ENCODE data around the gene HDDC2. TPM values are rescaled to one million over a fixed set of nuclear protein-coding genes. Genes with fewer than 3 reads are reported as not detected.
"Not testable (repeated sequence)": the region's sequence is repeated elsewhere in the genome, so short reads cannot be mapped to it uniquely, and the experiment has no call there.

The HDDC2 gene
- total and polyA plus RNA-seq, 2 donors from 2014 or later: 69.8 to 161 TPM

- H3K4me3 ChIP-seq (ENCODE audit: low read length in 3 of 3); intact Hi-C loops (cut with DNase I); DNase-seq; H3K9ac ChIP-seq (ENCODE audit: low read length in 3 of 3); FAIRE-seq; H3K27ac ChIP-seq (ENCODE audit: low read depth in 2 of 2, low read length in 2 of 2); H3K9me3 ChIP-seq (ENCODE audit: control insufficient read depth in 2 of 3, insufficient read depth in 1 of 3, low read length in 3 of 3); H3K4me1 ChIP-seq (ENCODE audit: control insufficient read depth in 2 of 3, insufficient read depth in 2 of 3, low read depth in 1 of 3, low read length in 3 of 3); H3K27me3 ChIP-seq (ENCODE audit: control insufficient read depth, insufficient read depth, low read length): not testable (repeated sequence)
- H3K36me3 ChIP-seq (ENCODE audit: control insufficient read depth in 2 of 3, insufficient read depth in 3 of 3, low read length in 3 of 3): peaks cover 2 to 22% (median 6%) of the 10 kb centered on the region in 3 donors
These were observed 21.3 kb downstream of the HDDC2 start for GRCh38 chr6:125280370-125281035.

GRCh38 chr6:125279961-125280360 lies 21.8 kb downstream of the HDDC2 start:
- intact Hi-C loops (cut with DNase I): no loop called here
- Histone ChIP-seq H3K27me3 (ENCODE audit: control insufficient read depth, insufficient read depth, low read length) (no peaks in the 10 kb centered on the region), H3K9ac (ENCODE audit: low read length in 3 of 3) (no peak overlapping the region), H3K27ac (ENCODE audit: low read depth in 2 of 2, low read length in 2 of 2) (no peak overlapping the region), H3K4me1 (ENCODE audit: control insufficient read depth in 2 of 3, insufficient read depth in 2 of 3, low read depth in 1 of 3, low read length in 3 of 3) (no peaks in the 10 kb centered on the region), H3K4me3 (ENCODE audit: low read length in 3 of 3) (no peak overlapping the region), H3K36me3 (ENCODE audit: control insufficient read depth in 2 of 3, insufficient read depth in 3 of 3, low read length in 3 of 3) (peaks cover 2 to 22% (median 6%) of the 10 kb centered on the region in 3 donors), H3K9me3 (ENCODE audit: control insufficient read depth in 2 of 3, insufficient read depth in 1 of 3, low read length in 3 of 3) (no peaks in the 10 kb centered on the region)
- DNase-seq: no peak
- TF ChIP-seq, protein P1, sequence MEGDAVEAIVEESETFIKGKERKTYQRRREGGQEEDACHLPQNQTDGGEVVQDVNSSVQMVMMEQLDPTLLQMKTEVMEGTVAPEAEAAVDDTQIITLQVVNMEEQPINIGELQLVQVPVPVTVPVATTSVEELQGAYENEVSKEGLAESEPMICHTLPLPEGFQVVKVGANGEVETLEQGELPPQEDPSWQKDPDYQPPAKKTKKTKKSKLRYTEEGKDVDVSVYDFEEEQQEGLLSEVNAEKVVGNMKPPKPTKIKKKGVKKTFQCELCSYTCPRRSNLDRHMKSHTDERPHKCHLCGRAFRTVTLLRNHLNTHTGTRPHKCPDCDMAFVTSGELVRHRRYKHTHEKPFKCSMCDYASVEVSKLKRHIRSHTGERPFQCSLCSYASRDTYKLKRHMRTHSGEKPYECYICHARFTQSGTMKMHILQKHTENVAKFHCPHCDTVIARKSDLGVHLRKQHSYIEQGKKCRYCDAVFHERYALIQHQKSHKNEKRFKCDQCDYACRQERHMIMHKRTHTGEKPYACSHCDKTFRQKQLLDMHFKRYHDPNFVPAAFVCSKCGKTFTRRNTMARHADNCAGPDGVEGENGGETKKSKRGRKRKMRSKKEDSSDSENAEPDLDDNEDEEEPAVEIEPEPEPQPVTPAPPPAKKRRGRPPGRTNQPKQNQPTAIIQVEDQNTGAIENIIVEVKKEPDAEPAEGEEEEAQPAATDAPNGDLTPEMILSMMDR (IDR thresholded peaks at IDR 0.05; ENCODE audit: borderline replicate concordance, extremely low read depth, insufficient read depth): no peak
- no peak for FAIRE-seq

DNA sequence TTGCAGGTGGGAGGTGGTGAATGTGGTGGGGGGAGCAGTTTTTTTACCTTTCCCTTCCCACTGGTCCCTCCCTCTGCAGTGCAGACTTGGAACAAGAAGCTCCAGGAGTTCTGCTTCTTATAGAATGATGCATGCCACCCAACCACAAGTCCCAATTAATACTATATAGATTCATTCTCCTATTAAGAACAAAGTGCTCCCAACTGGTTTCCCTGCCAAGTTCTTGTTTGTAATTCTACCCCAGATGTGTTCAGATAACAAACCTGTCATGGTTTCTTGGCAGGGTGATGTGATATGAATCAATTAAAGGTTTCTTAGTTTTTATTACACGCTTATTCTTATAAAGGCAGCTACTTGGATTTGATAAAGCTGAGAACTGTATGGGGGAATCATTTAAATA lies 23.9 kb downstream of the HDDC2 start:
- Histone ChIP-seq H3K4me1 (ENCODE audit: control insufficient read depth in 2 of 3, insufficient read depth in 2 of 3, low read depth in 1 of 3, low read length in 3 of 3) (peaks cover 0 to 8% (median 0%) of the 10 kb centered on the region in 3 donors), H3K9ac (ENCODE audit: low read length in 3 of 3) (no peak overlapping the region), H3K27ac (ENCODE audit: low read depth in 2 of 2, low read length in 2 of 2) (no peak overlapping the region), H3K36me3 (ENCODE audit: control insufficient read depth in 2 of 3, insufficient read depth in 3 of 3, low read length in 3 of 3) (peaks cover 5 to 22% (median 8%) of the 10 kb centered on the region in 3 donors), H3K4me3 (ENCODE audit: low read length in 3 of 3) (no peak overlapping the region), H3K9me3 (ENCODE audit: control insufficient read depth in 2 of 3, insufficient read depth in 1 of 3, low read length in 3 of 3) (no peaks in the 10 kb centered on the region), H3K27me3 (ENCODE audit: control insufficient read depth, insufficient read depth, low read length) (no peaks in the 10 kb centered on the region)
- intact Hi-C loops (cut with DNase I): no loop called here
- TF ChIP-seq, protein P1 (IDR thresholded peaks at IDR 0.05; ENCODE audit: borderline replicate concordance, extremely low read depth, insufficient read depth): no peak
- DNase-seq: peak in 1 of 5 donors; percentile 32
- FAIRE-seq: no peak

GRCh38 chr6:125275779-125276178 lies 26.0 kb downstream of the HDDC2 start:
- no peak overlapping the region for H3K4me3 ChIP-seq (ENCODE audit: low read length in 3 of 3)
- H3K27ac ChIP-seq (ENCODE audit: low read depth in 2 of 2, low read length in 2 of 2): no peak overlapping the region
- TF ChIP-seq, protein P1 (IDR thresholded peaks at IDR 0.05; ENCODE audit: borderline replicate concordance, extremely low read depth, insufficient read depth): no peak
- no peaks in the 10 kb centered on the region for H3K27me3 ChIP-seq (ENCODE audit: control insufficient read depth, insufficient read depth, low read length)
- FAIRE-seq (no peak), DNase-seq (no peak)
- intact Hi-C loops (cut with DNase I): no loop called here
- H3K9ac ChIP-seq (ENCODE audit: low read length in 3 of 3): no peak overlapping the region
- H3K9me3 ChIP-seq (ENCODE audit: control insufficient read depth in 2 of 3, insufficient read depth in 1 of 3, low read length in 3 of 3): no peaks in the 10 kb centered on the region
- H3K36me3 ChIP-seq (ENCODE audit: control insufficient read depth in 2 of 3, insufficient read depth in 3 of 3, low read length in 3 of 3): peaks cover 5 to 18% (median 17%) of the 10 kb centered on the region in 3 donors
- H3K4me1 ChIP-seq (ENCODE audit: control insufficient read depth in 2 of 3, insufficient read depth in 2 of 3, low read depth in 1 of 3, low read length in 3 of 3): peaks cover 0 to 8% (median 0%) of the 10 kb centered on the region in 3 donors

All from kidney (tissue), 14 donors.